Skeletal muscle tissue (tissue), 4 donors: Measurements from ENCODE around the gene UBE2N. TPM values are rescaled to one million over a fixed set of nuclear protein-coding genes. Genes with fewer than 3 reads are reported as not detected.
"Not testable (repeated sequence)": the region's sequence is repeated elsewhere in the genome, so short reads cannot be mapped to it uniquely, and the experiment has no call there.

Experiments used
- H3K27ac ChIP-seq: one replicate; pipeline ENCODE4 v1.7.0; 2013; ENCODE audit warnings: mild to moderate bottlenecking, low read depth, low read length, inconsistent platforms
- H3K27me3 ChIP-seq, 3 donors: one replicate each; pipeline ENCODE4 v1.7.0; 2013; ENCODE audit warnings: low read length in 3 of 3; ENCODE audit not compliant: control insufficient read depth in 3 of 3, insufficient read depth in 3 of 3
- H3K36me3 ChIP-seq, 3 donors: one replicate each; pipeline ENCODE4 v1.7.0; 2013; ENCODE audit warnings: low read length in 3 of 3; ENCODE audit not compliant: control insufficient read depth in 3 of 3, insufficient read depth in 3 of 3
- H3K4me1 ChIP-seq, 3 donors: one replicate each; pipeline ENCODE4 v1.7.0; 2013; ENCODE audit warnings: low read length in 3 of 3, mild to moderate bottlenecking in 3 of 3; ENCODE audit not compliant: control insufficient read depth in 3 of 3, insufficient read depth in 3 of 3
- H3K4me3 ChIP-seq, 3 donors: one replicate each; pipeline ENCODE4 v1.7.0; 2013; ENCODE audit warnings: low read length in 3 of 3
- H3K9ac ChIP-seq, 3 donors: one replicate each; pipeline ENCODE4 v1.7.0; 2013; ENCODE audit warnings: low read length in 3 of 3, mild to moderate bottlenecking in 3 of 3, moderate library complexity in 2 of 3, low read depth in 1 of 3
- H3K9me3 ChIP-seq, 3 donors: one replicate each; pipeline ENCODE4 v1.7.0; 2013; ENCODE audit warnings: low read length in 3 of 3; ENCODE audit not compliant: control insufficient read depth in 3 of 3
- total RNA-seq: library from RNA; depleted of rRNA; stranded (reverse); fragments of >200 nt; gene quantifications from one replicate; pipeline ENCODE4 v1.2.3, GENCODE V29; 2014
- donor health status: Osteomylitis.

Gene UBE2N
- total RNA-seq, 1 donor from 2014 or later = 51.7 TPM

GRCh38 chr12:93403988-93404803, 37.6 kb downstream of the UBE2N start:
- Histone ChIP-seq H3K27ac (peak overlapping the region; percentile 12), H3K4me3 (no peak overlapping the region)

GRCh38 chr12:93402333-93403311, 39.1 kb downstream of the UBE2N start:
- H3K9me3 ChIP-seq = no peaks in the 10 kb centered on the region
- no peak overlapping the region for H3K27ac ChIP-seq
- peaks cover 3 to 16% (median 9%) of the 10 kb centered on the region in 3 donors for H3K36me3 ChIP-seq
- no peaks in the 10 kb centered on the region for H3K27me3 ChIP-seq
- H3K4me1 ChIP-seq = peaks cover 4 to 20% (median 9%) of the 10 kb centered on the region in 3 donors
- no peak overlapping the region for H3K4me3 ChIP-seq
- no peak overlapping the region for H3K9ac ChIP-seq

More at GRCh38 chr12:93403988-93404803, 37.6 kb downstream of the UBE2N start:
- H3K36me3 ChIP-seq = peaks cover 0 to 5% (median 0%) of the 10 kb centered on the region in 3 donors
- H3K9me3 ChIP-seq = no peaks in the 10 kb centered on the region
- H3K27me3 ChIP-seq = no peaks in the 10 kb centered on the region
- peaks cover 4 to 19% (median 9%) of the 10 kb centered on the region in 3 donors for H3K4me1 ChIP-seq
- H3K9ac ChIP-seq = no peak overlapping the region

- not testable (repeated sequence) for H3K27ac ChIP-seq, H3K27me3 ChIP-seq, H3K9me3 ChIP-seq, H3K4me3 ChIP-seq, H3K9ac ChIP-seq
- H3K4me1 ChIP-seq = peaks cover 3 to 20% (median 9%) of the 10 kb centered on the region in 3 donors
- H3K36me3 ChIP-seq = peaks cover 8 to 28% (median 25%) of the 10 kb centered on the region in 3 donors
Measured at GRCh38 chr12:93399183-93399863, 42.4 kb downstream of the UBE2N start.

- H3K4me3 ChIP-seq = no peak overlapping the region
- H3K4me1 ChIP-seq = peaks cover 2 to 10% (median 3%) of the 10 kb centered on the region in 3 donors
- H3K9ac ChIP-seq = peak overlapping the region in 2 of 3 donors; percentile 19 to 43
- no peaks in the 10 kb centered on the region for H3K27me3 ChIP-seq
- no peaks in the 10 kb centered on the region for H3K9me3 ChIP-seq
- H3K27ac ChIP-seq = peak overlapping the region; percentile 2
- H3K36me3 ChIP-seq = peaks cover 8 to 28% (median 23%) of the 10 kb centered on the region in 3 donors
Measured at GRCh38 chr12:93397412-93397811, 44.3 kb downstream of the UBE2N start.

- no peaks in the 10 kb centered on the region for H3K27me3 ChIP-seq
- H3K4me1 ChIP-seq = peaks cover 10 to 24% (median 13%) of the 10 kb centered on the region in 3 donors
- no peaks in the 10 kb centered on the region for H3K9me3 ChIP-seq
- H3K27ac ChIP-seq = no peak overlapping the region
- H3K4me3 ChIP-seq = no peak overlapping the region
- H3K9ac ChIP-seq = no peak overlapping the region
- peaks cover 8 to 27% (median 16%) of the 10 kb centered on the region in 3 donors for H3K36me3 ChIP-seq
Measured at GRCh38 chr12:93393425-93393824, 48.3 kb downstream of the UBE2N start.

GRCh38 chr12:93390549-93391297, 51.0 kb downstream of the UBE2N start:
- Histone ChIP-seq H3K9me3 (no peaks in the 10 kb centered on the region), H3K9ac (peak overlapping the region in 1 of 3 donors; percentile 14), H3K4me3 (no peak overlapping the region), H3K27ac (no peak overlapping the region), H3K4me1 (peaks cover 7 to 18% (median 13%) of the 10 kb centered on the region in 3 donors), H3K27me3 (no peaks in the 10 kb centered on the region), H3K36me3 (peaks cover 0 to 7% (median 2%) of the 10 kb centered on the region in 3 donors)

GRCh38 chr12:93390031-93390430, 51.7 kb downstream of the UBE2N start:
- peak overlapping the region in 1 of 3 donors; percentile 7 for H3K4me3 ChIP-seq
- no peaks in the 10 kb centered on the region for H3K27me3 ChIP-seq
- H3K36me3 ChIP-seq = peaks cover 0 to 2% (median under 1%) of the 10 kb centered on the region in 3 donors
- no peak overlapping the region for H3K27ac ChIP-seq
- no peaks in the 10 kb centered on the region for H3K9me3 ChIP-seq
- peaks cover 7 to 24% (median 13%) of the 10 kb centered on the region in 3 donors for H3K4me1 ChIP-seq
- no peak overlapping the region for H3K9ac ChIP-seq

- H3K27me3 ChIP-seq = no peaks in the 10 kb centered on the region
- H3K9ac ChIP-seq = no peak overlapping the region
- H3K27ac ChIP-seq = no peak overlapping the region
- H3K4me3 ChIP-seq = no peak overlapping the region
- peaks cover 0 to 2% (median 0%) of the 10 kb centered on the region in 3 donors for H3K36me3 ChIP-seq
- no peaks in the 10 kb centered on the region for H3K9me3 ChIP-seq
- peaks cover 7 to 36% (median 11%) of the 10 kb centered on the region in 3 donors for H3K4me1 ChIP-seq
Measured at GRCh38 chr12:93387780-93388179, 54.0 kb downstream of the UBE2N start.

- Histone ChIP-seq H3K9ac (peak overlapping the region in 1 of 3 donors; percentile 43), H3K4me3 (peak overlapping the region in 2 of 3 donors; percentile 78 to 95), H3K4me1 (peaks cover 7 to 30% (median 21%) of the 10 kb centered on the region in 3 donors), H3K27ac (peak overlapping the region; percentile 90)
- H3K36me3 ChIP-seq, H3K9me3 ChIP-seq, H3K27me3 ChIP-seq: not testable (repeated sequence)
Measured at GRCh38 chr12:93381976-93382437, 59.7 kb downstream of the UBE2N start.
